Thymus (tissue), 11 donors: ENCODE measurements around the gene KPNA4. TPM values are rescaled to one million over a fixed set of nuclear protein-coding genes. Genes with fewer than 3 reads are reported as not detected.
A peak's percentile ranks its signal among the peaks of the same experiment; 100 is the strongest.

Experiments
- DNase-seq, 9 donors: peaks; one replicate each; pipeline ENCODE4 v3.0.0-alpha.2; 2013; ENCODE audit warnings: low spot score in 9 of 9, low read depth in 6 of 9, missing footprints in 1 of 9
- H3K27ac ChIP-seq, 2 donors: one replicate each; pipeline ENCODE4 v1.5.1; 2013; ENCODE audit warnings: control low read depth in 1 of 2, low read depth in 1 of 2, low read length in 1 of 2, mild to moderate bottlenecking in 1 of 2, moderate library complexity in 1 of 2
- H3K27me3 ChIP-seq, 2 donors: one replicate each; pipeline ENCODE4 v1.5.1; 2013; ENCODE audit warnings: low read length in 1 of 2; ENCODE audit not compliant: control insufficient read depth in 2 of 2, insufficient read depth in 1 of 2
- H3K36me3 ChIP-seq, 2 donors: one replicate each; pipeline ENCODE4 v1.5.1; 2013; ENCODE audit warnings: low read length in 1 of 2, mild to moderate bottlenecking in 1 of 2, moderate library complexity in 1 of 2; ENCODE audit not compliant: control insufficient read depth in 2 of 2, insufficient read depth in 2 of 2
- H3K4me1 ChIP-seq, 2 donors: one replicate each; pipeline ENCODE4 v1.5.1; 2013; ENCODE audit warnings: low read length in 2 of 2; ENCODE audit not compliant: control insufficient read depth in 2 of 2, insufficient read depth in 2 of 2
- H3K4me3 ChIP-seq, 2 donors: one replicate each; pipeline ENCODE4 v1.5.1; 2013; ENCODE audit warnings: low read length in 2 of 2, control low read depth in 1 of 2, mild to moderate bottlenecking in 1 of 2
- H3K9me3 ChIP-seq, 2 donors: one replicate each; pipeline ENCODE4 v1.5.1; 2013; ENCODE audit warnings: low read length in 1 of 2, mild to moderate bottlenecking in 1 of 2; ENCODE audit not compliant: control insufficient read depth in 2 of 2, insufficient read depth in 1 of 2
- WGBS: extraction: QIAGEN DNeasy Blood & Tissue Kit; methylation state at CpG from one replicate; pipeline ENCODE4 v1.1.7; 2013; 5-methylcytosine and 5-hydroxymethylcytosine counted together
- polyA plus RNA-seq: library from polyadenylated mRNA; stranded (reverse); fragments of 200-250 nt; gene quantifications from one replicate; pipeline ENCODE4 v1.2.3, GENCODE V29; 2013
- total RNA-seq: library from RNA; stranded (reverse); fragments of 120-200 nt; gene quantifications from one replicate; pipeline ENCODE4 v1.2.4, GENCODE V29; 2013
- donor health status: healthy.

Gene KPNA4
- total and polyA plus RNA-seq, 2 donors: 22.9 to 26.0 TPM

GRCh38 chr3:160447544-160447943, 117.8 kb downstream of the KPNA4 start:
- 90% methylated on average over 3 of the region's 3 CpGs for WGBS
- H3K27ac ChIP-seq: no peak overlapping the region

GRCh38 chr3:160446522-160447056, 118.8 kb downstream of the KPNA4 start:
- H3K36me3 ChIP-seq: peaks cover 14 to 36% of the 10 kb centered on the region in 2 donors
- H3K9me3 ChIP-seq: peaks cover 0 to 6% of the 10 kb centered on the region in 2 donors
- H3K4me1 ChIP-seq: peaks cover 8 to 16% of the 10 kb centered on the region in 2 donors
- no peak overlapping the region for H3K4me3 ChIP-seq
- no peaks in the 10 kb centered on the region for H3K27me3 ChIP-seq
- 98% methylated on average over 13 of the region's 13 CpGs for WGBS
- no peak overlapping the region for H3K27ac ChIP-seq
- DNase-seq: no peak

More at GRCh38 chr3:160447544-160447943, 117.8 kb downstream of the KPNA4 start:
- Histone ChIP-seq H3K27me3 (no peaks in the 10 kb centered on the region), H3K4me1 (peaks cover 8 to 16% of the 10 kb centered on the region in 2 donors), H3K4me3 (peak overlapping the region in 1 of 2 donors; percentile 6), H3K9me3 (peaks cover 0 to 6% of the 10 kb centered on the region in 2 donors), H3K36me3 (peaks cover 14 to 29% of the 10 kb centered on the region in 2 donors)
- DNase-seq: no peak

GRCh38 chr3:160445854-160446253, 119.5 kb downstream of the KPNA4 start:
- Histone ChIP-seq H3K36me3 (peaks cover 14 to 40% of the 10 kb centered on the region in 2 donors), H3K9me3 (peaks cover 0 to 6% of the 10 kb centered on the region in 2 donors), H3K4me1 (peaks cover 8 to 16% of the 10 kb centered on the region in 2 donors), H3K4me3 (no peak overlapping the region), H3K27ac (no peak overlapping the region), H3K27me3 (no peaks in the 10 kb centered on the region)
- no peak for DNase-seq
- WGBS: 98% methylated on average over 1 of the region's 1 CpG

Other genes with a start within 250 kb of the KPNA4 start
- 36.7 TPM for gene IFT80, start 166.3 kb downstream of the KPNA4 start, total RNA-seq
- gene IFT80, start 166.3 kb downstream of the KPNA4 start, polyA plus RNA-seq: 58.0 TPM
- gene SMC4, start 165.9 kb downstream of the KPNA4 start, total RNA-seq: 129 TPM
- 119 TPM for gene SMC4, start 165.9 kb downstream of the KPNA4 start, polyA plus RNA-seq
- gene TRIM59, start 115.8 kb downstream of the KPNA4 start, total RNA-seq: 23.0 TPM
- gene TRIM59, start 115.8 kb downstream of the KPNA4 start, polyA plus RNA-seq: 8.7 TPM
- 1.1 TPM for gene ARL14, start 111.6 kb upstream of the KPNA4 start, total RNA-seq
- gene ARL14, start 111.6 kb upstream of the KPNA4 start, polyA plus RNA-seq: 4.8 TPM
- 4.7 TPM for gene PPM1L, start 190.7 kb upstream of the KPNA4 start, total RNA-seq
- 3.3 TPM for gene PPM1L, start 190.7 kb upstream of the KPNA4 start, polyA plus RNA-seq